ENCODE measurements around the gene SDK1. TPM values are rescaled to one million over a fixed set of nuclear protein-coding genes. Genes with fewer than 3 reads are reported as not detected.

Gene SDK1
- total and polyA plus RNA-seq, 2 of the 8 experiments (the other 6 are each of a cell fraction or from before 2014, with no cell fraction given) = 3.3 to 7.2 TPM

GRCh38 chr7:3321745-3322144 is 20.7 kb downstream of the SDK1 start (continued):
- TF ChIP-seq HDAC2 (IDR thresholded peaks at IDR 0.05; ENCODE audit: borderline replicate concordance in 1 of 2, low read depth in 2 of 2, low read length in 2 of 2) (no peak), SP2 (IDR thresholded peaks at IDR 0.05; ENCODE audit: low read length) (no peak), NANOG (IDR thresholded peaks at IDR 0.05; ENCODE audit: insufficient read depth, low read depth, low read length, poor library complexity, severe bottlenecking) (no peak), ZNF274 (IDR thresholded peaks at IDR 0.05; ENCODE audit: borderline replicate concordance, extremely low read depth, low read length) (no peak), JUND (IDR thresholded peaks at IDR 0.05; ENCODE audit: low read length) (no peak)
